Measurements from ENCODE around the gene RASAL2.

GRCh38 chr1:178188306-178188705, 94.4 kb downstream of the RASAL2 start:
- no peak for TF ChIP-seq CTCF (IDR thresholded peaks at IDR 0.05; ENCODE audit: low read depth, low read length)
- no peak for TF ChIP-seq EZH2phosphoT487 (IDR thresholded peaks at IDR 0.05; ENCODE audit: low read depth)
